ENCODE data around the gene SUN2.

DNA sequence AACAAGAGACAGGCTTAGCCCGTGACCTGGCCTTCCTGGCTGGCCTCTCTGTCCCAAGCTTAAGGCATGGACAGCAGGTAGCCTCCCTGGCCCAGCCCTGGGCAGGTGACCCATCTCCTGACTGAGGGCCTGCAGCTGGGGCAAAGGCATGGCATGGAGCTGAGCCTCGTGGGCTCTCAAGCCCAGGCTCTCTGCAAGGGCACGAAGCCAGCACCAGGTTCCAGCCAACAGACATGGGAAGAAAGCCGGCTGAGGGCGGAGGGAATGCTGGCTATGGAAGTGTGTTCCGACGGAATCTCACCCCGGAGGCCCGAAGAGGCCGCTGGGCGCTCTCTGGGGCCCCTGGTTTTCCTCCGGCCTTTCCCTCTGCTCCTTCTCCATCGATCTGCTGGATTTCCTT is 25.2 kb upstream of the SUN2 start:
- TF ChIP-seq CTCF (IDR thresholded peaks at IDR 0.05) (no peak), POLR2A (IDR thresholded peaks at IDR 0.05; ENCODE audit: low read depth) (no peak), EP300 (IDR thresholded peaks at IDR 0.05) (no peak)
